Measurements from ENCODE around the gene NACC2.

DNA sequence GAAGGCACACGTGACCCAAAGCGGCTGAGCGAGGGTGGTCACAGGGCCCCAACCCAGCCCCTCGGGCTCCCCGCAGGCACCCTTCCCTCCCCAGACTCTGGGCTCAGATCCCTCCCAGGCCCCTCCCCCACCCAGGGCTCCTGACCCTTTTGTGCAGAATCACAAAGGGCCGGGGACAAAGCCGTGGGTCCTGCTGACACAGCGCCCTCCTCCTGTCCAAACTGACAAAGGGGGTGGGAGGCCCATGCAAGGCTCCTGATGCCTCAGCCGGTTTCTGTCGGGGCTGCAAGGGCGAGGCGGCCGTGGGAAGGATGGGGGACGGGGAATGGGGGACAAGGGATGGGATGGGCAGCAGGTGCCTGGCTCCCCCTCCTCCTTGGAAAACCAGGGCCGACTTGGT is 90.4 kb downstream of the NACC2 start:
- TF ChIP-seq ZNF79 (CRISPR knock-in tag; IDR thresholded peaks at IDR 0.05; ENCODE audit: low read depth) (no peak), CTCF (IDR thresholded peaks at IDR 0.05 in 2 of 3, conservative IDR thresholded peaks at IDR 0.05 in 1 of 3; ENCODE audit: insufficient read depth in 2 of 3, low read depth in 1 of 3, low read length in 3 of 3) (0 out of 6 replicates have a peak, but pooled peaks of 1 of the 3 experiments have one; percentile 7), KDM1A (IDR thresholded peaks at IDR 0.05) (no peak), PBX2 (CRISPR knock-in tag; IDR thresholded peaks at IDR 0.05; ENCODE audit: low read depth) (no peak), PBX2 (tag; conservative IDR thresholded peaks at IDR 0.05; ENCODE audit: low read depth) (no peak), EP300 (IDR thresholded peaks at IDR 0.05; ENCODE audit: low read length) (no peak), POLR2A (conservative IDR thresholded peaks at IDR 0.05) (no peak), REST (IDR thresholded peaks at IDR 0.05; ENCODE audit: borderline replicate concordance) (no peak), REST (CRISPR knock-in tag; IDR thresholded peaks at IDR 0.05; ENCODE audit: low read depth) (no peak)
- TF ChIP-seq, protein P1, sequence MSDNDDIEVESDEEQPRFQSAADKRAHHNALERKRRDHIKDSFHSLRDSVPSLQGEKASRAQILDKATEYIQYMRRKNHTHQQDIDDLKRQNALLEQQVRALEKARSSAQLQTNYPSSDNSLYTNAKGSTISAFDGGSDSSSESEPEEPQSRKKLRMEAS (CRISPR knock-in tag; IDR thresholded peaks at IDR 0.05) = no peak

Measured in K562 (cell line).